ENCODE measurements around the gene PPP1R14C. TPM values are rescaled to one million over a fixed set of nuclear protein-coding genes. Genes with fewer than 3 reads are reported as not detected.

PPP1R14C gene
- total RNA-seq, 1 experiment from 2014 or later: 12.1 TPM

GRCh38 chr6:150189122-150189521, 46.3 kb downstream of the PPP1R14C start:
- ChIA-PET POLR2A (ENCODE audit: unreplicated experiment) (no interaction called here), CTCF (no interaction called here)
- Histone ChIP-seq H3K27me3 (ENCODE audit: insufficient read depth, low read depth) (no peaks in the 10 kb centered on the region), H2AFZ (no peak overlapping the region), H3K4me1 (replicated peaks; ENCODE audit: insufficient read depth) (peaks cover 8% of the 10 kb centered on the region), H3K4me2 (no peak overlapping the region), H3K27ac (no peak overlapping the region), H3K79me2 (ENCODE audit: low read depth) (no peaks in the 10 kb centered on the region), H3F3A (ENCODE audit: insufficient read depth, low read depth) (no peaks in the 10 kb centered on the region), H3K4me3 (no peak overlapping the region), H3K9me3 (ENCODE audit: insufficient read depth, low read depth) (no peaks in the 10 kb centered on the region), H3K9me2 (ENCODE audit: insufficient read depth) (no peaks in the 10 kb centered on the region), H3K36me3 (ENCODE audit: low read depth) (no peaks in the 10 kb centered on the region), H4K20me1 (ENCODE audit: insufficient read depth) (no peaks in the 10 kb centered on the region)
- no TSS peak for BruUV-seq (replicated peaks)
- intact Hi-C loops (cut with micrococcal nuclease; ENCODE audit: unreplicated experiment): no loop called here
- TF ChIP-seq EZH2 (IDR thresholded peaks at IDR 0.05; ENCODE audit: low read depth) (no peak), CTCF (conservative IDR thresholded peaks at IDR 0.05) (no peak)
- DNase-seq: no peak

GRCh38 chr6:150191809-150192208, 49.0 kb downstream of the PPP1R14C start:
- intact Hi-C loops (cut with micrococcal nuclease; ENCODE audit: unreplicated experiment): no loop called here
- Histone ChIP-seq H3K4me1 (replicated peaks; ENCODE audit: insufficient read depth) (peaks cover 16% of the 10 kb centered on the region), H3K79me2 (ENCODE audit: low read depth) (no peaks in the 10 kb centered on the region), H3K27me3 (ENCODE audit: insufficient read depth, low read depth) (no peaks in the 10 kb centered on the region), H2AFZ (no peak overlapping the region), H3K4me2 (no peak overlapping the region), H4K20me1 (ENCODE audit: insufficient read depth) (no peaks in the 10 kb centered on the region), H3K36me3 (ENCODE audit: low read depth) (no peaks in the 10 kb centered on the region), H3K4me3 (no peak overlapping the region), H3K27ac (no peak overlapping the region), H3F3A (ENCODE audit: insufficient read depth, low read depth) (no peaks in the 10 kb centered on the region), H3K9me3 (ENCODE audit: insufficient read depth, low read depth) (no peaks in the 10 kb centered on the region), H3K9me2 (ENCODE audit: insufficient read depth) (no peaks in the 10 kb centered on the region)
- POLR2A ChIA-PET (ENCODE audit: unreplicated experiment): no interaction called here
- no TSS peak for BruUV-seq (replicated peaks)
- CTCF ChIA-PET: no interaction called here
- no peak for DNase-seq
- TF ChIP-seq EZH2 (IDR thresholded peaks at IDR 0.05; ENCODE audit: low read depth) (no peak), CTCF (conservative IDR thresholded peaks at IDR 0.05) (no peak)

DNA sequence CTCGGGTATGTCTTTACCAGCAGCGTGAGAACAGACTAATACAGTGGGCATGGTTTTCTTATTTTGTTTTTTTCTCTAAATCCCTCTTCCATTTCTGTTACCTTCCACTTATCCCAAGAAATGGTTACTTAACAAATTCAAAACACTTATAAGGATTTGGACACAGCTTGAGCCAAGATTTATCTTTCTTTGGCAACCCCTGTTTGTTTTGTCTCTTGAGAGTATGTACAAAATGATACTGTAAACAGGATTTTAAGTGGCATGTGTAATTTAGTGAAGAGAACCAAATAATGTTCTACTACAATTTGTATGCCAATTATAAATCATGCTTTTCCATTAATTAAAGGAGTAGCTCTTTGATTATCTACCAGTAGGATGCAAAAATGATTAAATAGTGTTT, 51.4 kb downstream of the PPP1R14C start:
- ChIA-PET CTCF (no interaction called here), POLR2A (ENCODE audit: unreplicated experiment) (no interaction called here)

More for the DNA sequence above, 51.4 kb downstream of the PPP1R14C start:
- no peaks in the 10 kb centered on the region for H3K9me2 ChIP-seq (ENCODE audit: insufficient read depth)
- DNase-seq: no peak
- H3K9me3 ChIP-seq (ENCODE audit: insufficient read depth, low read depth): no peaks in the 10 kb centered on the region
- intact Hi-C loops (cut with micrococcal nuclease; ENCODE audit: unreplicated experiment): no loop called here
- no peaks in the 10 kb centered on the region for H3F3A ChIP-seq (ENCODE audit: insufficient read depth, low read depth)
- TF ChIP-seq EZH2 (IDR thresholded peaks at IDR 0.05; ENCODE audit: low read depth) (no peak), CTCF (conservative IDR thresholded peaks at IDR 0.05) (no peak)
- H2AFZ ChIP-seq: no peak overlapping the region
- no peaks in the 10 kb centered on the region for H3K79me2 ChIP-seq (ENCODE audit: low read depth)
- H3K4me1 ChIP-seq (replicated peaks; ENCODE audit: insufficient read depth): peaks cover 21% of the 10 kb centered on the region
- H3K27me3 ChIP-seq (ENCODE audit: insufficient read depth, low read depth): no peaks in the 10 kb centered on the region
- H3K27ac ChIP-seq: no peak overlapping the region
- no TSS peak for BruUV-seq (replicated peaks)
- H4K20me1 ChIP-seq (ENCODE audit: insufficient read depth): no peaks in the 10 kb centered on the region
- no peak overlapping the region for H3K4me2 ChIP-seq
- no peaks in the 10 kb centered on the region for H3K36me3 ChIP-seq (ENCODE audit: low read depth)
- H3K4me3 ChIP-seq: no peak overlapping the region

Measured in PC-9 (cell line).